ENCODE results near the gene FOS. TPM values are rescaled to one million over a fixed set of nuclear protein-coding genes. Genes with fewer than 3 reads are reported as not detected.

FOS gene
- total and polyA plus RNA-seq, 4 donors = 63.7 to 879 (median 131) TPM

- Histone ChIP-seq H3K27ac (ENCODE audit: low read depth in 1 of 2, low read length in 1 of 2) (no peak overlapping the region), H3K9ac (ENCODE audit: insufficient read depth in 1 of 2, low read length in 2 of 2) (no peak overlapping the region), H3K27me3 (ENCODE audit: control insufficient read depth in 3 of 3, insufficient read depth in 3 of 3, low read length in 2 of 3) (no peaks in the 10 kb centered on the region), H3K4me3 (no peak overlapping the region), H3K9me3 (ENCODE audit: control insufficient read depth in 4 of 4, insufficient read depth in 3 of 4, low read length in 3 of 4) (no peaks in the 10 kb centered on the region), H3K4me1 (ENCODE audit: control insufficient read depth in 5 of 5, insufficient read depth in 5 of 5, low read length in 5 of 5) (peaks cover 0 to 5% (median 0%) of the 10 kb centered on the region in 5 donors), H3K36me3 (ENCODE audit: control insufficient read depth in 4 of 4, insufficient read depth in 4 of 4, low read length in 4 of 4) (no peaks in the 10 kb centered on the region)
- 63 to 80% methylated on average over 2 of the region's 2 CpGs for WGBS, 2 donors
- DNase-seq = no peak
- no peak for ATAC-seq (ENCODE audit: insufficient read depth, low FRiP score)
- no peak for TF ChIP-seq CTCF (IDR thresholded peaks at IDR 0.05; ENCODE audit: control extremely low read depth, extremely low read depth)
Measured at GRCh38 chr14:75249958-75250336, 28.7 kb upstream of the FOS start.

GRCh38 chr14:75250800-75251199 is 27.8 kb upstream of the FOS start:
- Histone ChIP-seq H3K36me3 (ENCODE audit: control insufficient read depth in 4 of 4, insufficient read depth in 4 of 4, low read length in 4 of 4) (no peaks in the 10 kb centered on the region), H3K9me3 (ENCODE audit: control insufficient read depth in 4 of 4, insufficient read depth in 3 of 4, low read length in 3 of 4) (no peaks in the 10 kb centered on the region), H3K27me3 (ENCODE audit: control insufficient read depth in 3 of 3, insufficient read depth in 3 of 3, low read length in 2 of 3) (no peaks in the 10 kb centered on the region), H3K4me1 (ENCODE audit: control insufficient read depth in 5 of 5, insufficient read depth in 5 of 5, low read length in 5 of 5) (peaks cover 0 to 5% (median 0%) of the 10 kb centered on the region in 5 donors), H3K4me3 (no peak overlapping the region), H3K27ac (ENCODE audit: low read depth in 1 of 2, low read length in 1 of 2) (no peak overlapping the region), H3K9ac (ENCODE audit: insufficient read depth in 1 of 2, low read length in 2 of 2) (no peak overlapping the region)
- no peak for DNase-seq
- TF ChIP-seq CTCF (IDR thresholded peaks at IDR 0.05; ENCODE audit: control extremely low read depth, extremely low read depth) = no peak
- ATAC-seq (ENCODE audit: insufficient read depth, low FRiP score) = no peak
- 89 to 90% methylated on average over 4 of the region's 4 CpGs for WGBS, 2 donors

GRCh38 chr14:75252254-75252837 is 26.3 kb upstream of the FOS start:
- 81 to 85% methylated on average over 10 of the region's 10 CpGs for WGBS, 2 donors

More at GRCh38 chr14:75252254-75252837, 26.3 kb upstream of the FOS start:
- TF ChIP-seq CTCF (IDR thresholded peaks at IDR 0.05; ENCODE audit: control extremely low read depth, extremely low read depth) = no peak
- Histone ChIP-seq H3K27ac (ENCODE audit: low read depth in 1 of 2, low read length in 1 of 2) (peak overlapping the region in 1 of 2 donors; percentile 28), H3K9me3 (ENCODE audit: control insufficient read depth in 4 of 4, insufficient read depth in 3 of 4, low read length in 3 of 4) (no peaks in the 10 kb centered on the region), H3K4me3 (no peak overlapping the region), H3K27me3 (ENCODE audit: control insufficient read depth in 3 of 3, insufficient read depth in 3 of 3, low read length in 2 of 3) (no peaks in the 10 kb centered on the region), H3K36me3 (ENCODE audit: control insufficient read depth in 4 of 4, insufficient read depth in 4 of 4, low read length in 4 of 4) (no peaks in the 10 kb centered on the region), H3K9ac (ENCODE audit: insufficient read depth in 1 of 2, low read length in 2 of 2) (no peak overlapping the region), H3K4me1 (ENCODE audit: control insufficient read depth in 5 of 5, insufficient read depth in 5 of 5, low read length in 5 of 5) (peaks cover 0 to 5% (median 3%) of the 10 kb centered on the region in 5 donors)
- DNase-seq (no peak), ATAC-seq (ENCODE audit: insufficient read depth, low FRiP score) (no peak)
